ENCODE data around the gene ZNF549. TPM values are rescaled to one million over a fixed set of nuclear protein-coding genes. Genes with fewer than 3 reads are reported as not detected.
A peak's percentile ranks its signal among the peaks of the same experiment; 100 is the strongest.

Gene ZNF549
- total and polyA plus RNA-seq, 2 of the 13 experiments (the other 11 are each of a cell fraction or from before 2014, with no cell fraction given) = 2.8 to 6.4 TPM

GRCh38 chr19:57599761-57600383, 72.7 kb downstream of the ZNF549 start, which contains the start of gene ZNF530 (continued):
- TF ChIP-seq THAP8 (CRISPR knock-in tag; IDR thresholded peaks at IDR 0.05; ENCODE audit: borderline replicate concordance) (no peak), MXI1 (IDR thresholded peaks at IDR 0.05; ENCODE audit: borderline replicate concordance, low read depth, low read length) (peak; percentile 85), AGO1 (IDR thresholded peaks at IDR 0.05; ENCODE audit: low read depth, low read length, poor library complexity, severe bottlenecking) (no peak), MXD4 (CRISPR knock-in tag; IDR thresholded peaks at IDR 0.05) (peak; percentile 67), KLF6 (CRISPR knock-in tag; IDR thresholded peaks at IDR 0.05) (no peak), SOX5 (CRISPR knock-in tag; IDR thresholded peaks at IDR 0.05; ENCODE audit: borderline replicate concordance) (no peak), TFDP2 (CRISPR knock-in tag; IDR thresholded peaks at IDR 0.05) (peak; percentile 98), HOXD1 (CRISPR knock-in tag; IDR thresholded peaks at IDR 0.05) (no peak), ZFP91 (CRISPR knock-in tag; IDR thresholded peaks at IDR 0.05; ENCODE audit: borderline replicate concordance) (peak; percentile 91), RXRB (CRISPR knock-in tag; IDR thresholded peaks at IDR 0.05; ENCODE audit: borderline replicate concordance) (peak; percentile 17; the same call in 1 of the 2 replicates), ZNF253 (CRISPR knock-in tag; IDR thresholded peaks at IDR 0.05; ENCODE audit: borderline replicate concordance) (peak; percentile 44; the same call in 1 of the 2 replicates), KDM4B (CRISPR knock-in tag; IDR thresholded peaks at IDR 0.05) (no peak), ZNF274 (CRISPR knock-in tag; IDR thresholded peaks at IDR 0.05) (peak; percentile 95), AKAP8 (CRISPR knock-in tag; IDR thresholded peaks at IDR 0.05) (0 out of 2 replicates have a peak, but pooled peaks have one; percentile 35), ZBTB21 (CRISPR knock-in tag; IDR thresholded peaks at IDR 0.05) (no peak), KAT8 (CRISPR knock-in tag; IDR thresholded peaks at IDR 0.05) (peak; percentile 94), MZF1 (CRISPR knock-in tag; IDR thresholded peaks at IDR 0.05; ENCODE audit: borderline replicate concordance) (no peak), NRL (CRISPR knock-in tag; IDR thresholded peaks at IDR 0.05; ENCODE audit: borderline replicate concordance) (0 out of 2 replicates have a peak, but pooled peaks have one; percentile 68), SIX4 (CRISPR knock-in tag; IDR thresholded peaks at IDR 0.05) (0 out of 2 replicates have a peak, but pooled peaks have one; percentile 27), TP53 (CRISPR knock-in tag; conservative IDR thresholded peaks at IDR 0.05) (no peak), CBX1 (IDR thresholded peaks at IDR 0.05; ENCODE audit: low read depth) (no peak), POGK (CRISPR knock-in tag; conservative IDR thresholded peaks at IDR 0.05) (peak; percentile 89; the same call in 1 of the 2 replicates), ARHGAP35 (CRISPR knock-in tag; IDR thresholded peaks at IDR 0.05; ENCODE audit: borderline replicate concordance) (no peak), HOMEZ (CRISPR knock-in tag; IDR thresholded peaks at IDR 0.05; ENCODE audit: low read depth) (no peak)

Measured in HepG2 (cell line).